GM19351 (cell line): Measurements from ENCODE around the gene RAB34.
A peak's percentile ranks its signal among the peaks of the same experiment; 100 is the strongest.

Experiments used
- ATAC-seq: cut with Tn5 transposase; IDR thresholded peaks from one replicate; pipeline ENCODE4 v1.9.1; 2021; ENCODE audit warnings: mild to moderate bottlenecking, moderate library complexity; ENCODE audit not compliant: unreplicated experiment

Gene RAB34

GRCh38 chr17:28717578-28718332 is at the start of gene RAB34:
TSS of gene RAB34 (minus strand) at chr17:28717868. CDS start at chr17:28717266, 602 bp downstream.
- no peak for ATAC-seq

GRCh38 chr17:28765038-28765437 is 47.4 kb upstream of the RAB34 start:
- no peak for ATAC-seq

GRCh38 chr17:28763804-28764266 is 46.2 kb upstream of the RAB34 start:
- ATAC-seq, result no peak

GRCh38 chr17:28763137-28763799 is 45.6 kb upstream of the RAB34 start:
- no peak for ATAC-seq

- ATAC-seq, result no peak
Observed at GRCh38 chr17:28760601-28761562, 43.2 kb upstream of the RAB34 start.

- ATAC-seq, result no peak
Observed at GRCh38 chr17:28759256-28759865, 41.7 kb upstream of the RAB34 start.

- no peak for ATAC-seq
Observed at GRCh38 chr17:28758411-28759121, 40.9 kb upstream of the RAB34 start.

GRCh38 chr17:28756049-28756804 is 38.6 kb upstream of the RAB34 start:
- no peak for ATAC-seq

- ATAC-seq, result no peak
Observed at GRCh38 chr17:28755486-28755885, 37.8 kb upstream of the RAB34 start.

- no peak for ATAC-seq
Observed at GRCh38 chr17:28751600-28752366, 34.1 kb upstream of the RAB34 start.

GRCh38 chr17:28750178-28751047 is 32.7 kb upstream of the RAB34 start:
- peak; percentile 73 for ATAC-seq

GRCh38 chr17:28749516-28750177 is 32.0 kb upstream of the RAB34 start:
- no peak for ATAC-seq

- ATAC-seq, result no peak
Observed at GRCh38 chr17:28748852-28749515, 31.3 kb upstream of the RAB34 start.

- no peak for ATAC-seq
Observed at GRCh38 chr17:28747801-28748750, 30.4 kb upstream of the RAB34 start.

GRCh38 chr17:28747051-28747691 is 29.5 kb upstream of the RAB34 start:
- ATAC-seq, result no peak
